ENCODE data around the gene AVP.
A peak's percentile ranks its signal among the peaks of the same experiment; 100 is the strongest.

The AVP gene

DNA sequence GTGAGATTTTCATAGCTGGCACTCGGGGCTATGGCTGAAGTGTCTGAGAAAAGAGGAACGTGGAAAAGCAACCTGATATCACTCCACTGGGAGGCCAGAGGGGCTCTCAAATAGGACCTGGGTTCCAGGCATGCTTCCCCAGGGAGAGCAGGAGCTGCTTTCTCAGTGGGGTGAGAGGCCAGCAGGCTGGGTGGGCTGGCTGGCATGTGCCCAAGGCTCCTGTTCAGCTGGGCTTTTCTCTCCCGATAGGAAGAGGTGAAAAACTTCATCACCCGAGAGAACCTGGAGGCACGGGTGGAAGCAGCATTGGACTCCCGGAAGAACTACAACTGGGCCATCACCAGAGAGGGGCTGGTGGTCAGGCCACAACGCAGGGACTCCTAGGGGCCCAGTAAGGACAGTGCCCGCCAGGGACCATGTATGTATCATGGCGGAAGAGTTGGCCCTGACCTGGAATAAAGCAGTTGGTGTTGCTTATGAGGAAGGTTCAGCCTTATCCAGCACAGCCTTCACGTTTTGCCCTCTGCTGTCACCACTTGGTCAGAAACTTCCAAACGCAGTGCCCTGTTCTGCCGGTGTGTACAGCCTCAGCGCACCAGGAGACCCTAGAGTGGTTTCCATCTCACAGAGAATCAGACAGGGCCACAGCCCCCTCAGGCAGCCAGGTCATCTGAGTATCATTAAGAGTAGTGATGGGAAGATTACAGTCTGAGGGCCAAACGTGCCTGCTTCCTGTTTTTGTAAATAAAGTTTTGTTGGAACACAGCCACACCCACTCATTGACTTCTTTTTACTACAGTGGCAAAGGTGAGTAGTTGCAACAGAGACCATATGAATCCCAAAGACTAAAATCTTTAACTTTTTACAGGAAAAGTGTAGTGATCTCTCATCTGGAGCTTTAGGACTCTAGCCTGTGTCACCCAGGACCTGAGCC lies 36.8 kb downstream of the AVP start:
- DNase-seq = no peak

DNA sequence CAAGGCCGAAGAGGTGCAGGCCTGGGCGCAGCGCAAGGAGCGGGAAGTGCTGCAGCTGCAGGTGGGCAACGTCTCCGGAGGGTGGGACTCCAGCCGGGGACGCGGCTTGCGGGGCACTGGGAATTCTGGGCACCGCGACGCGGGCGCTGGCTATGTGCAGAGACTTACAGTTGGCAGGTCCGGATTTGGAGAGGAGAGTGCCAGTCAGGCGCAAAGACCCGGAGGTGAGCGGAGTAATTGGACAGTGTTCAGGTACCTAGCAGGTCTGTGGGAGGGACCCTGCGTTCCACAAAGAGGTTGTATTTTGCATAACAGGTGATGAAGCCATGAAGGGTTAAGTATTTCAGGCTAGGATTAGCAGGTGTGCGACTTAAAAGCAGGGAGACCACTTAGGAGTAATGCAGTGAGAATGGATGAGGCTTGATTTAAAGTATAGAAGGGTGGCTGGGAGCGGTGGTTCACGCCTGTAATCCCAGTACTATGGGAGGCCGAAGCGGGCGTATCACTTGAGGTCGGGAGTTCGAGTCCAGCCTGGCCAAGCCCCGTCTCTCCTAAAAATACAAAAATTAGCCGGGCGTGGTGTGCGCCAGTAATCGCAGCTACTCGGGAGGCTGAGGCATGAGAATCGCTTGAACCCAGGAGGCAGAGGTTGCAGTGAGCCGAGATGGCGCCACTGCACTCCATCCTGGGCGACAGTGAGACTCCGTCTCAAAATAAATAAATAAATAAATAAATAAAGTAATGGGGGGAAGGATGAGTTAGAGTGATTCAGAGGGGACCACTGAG lies 37.7 kb downstream of the AVP start:
- DNase-seq = no peak

DNA sequence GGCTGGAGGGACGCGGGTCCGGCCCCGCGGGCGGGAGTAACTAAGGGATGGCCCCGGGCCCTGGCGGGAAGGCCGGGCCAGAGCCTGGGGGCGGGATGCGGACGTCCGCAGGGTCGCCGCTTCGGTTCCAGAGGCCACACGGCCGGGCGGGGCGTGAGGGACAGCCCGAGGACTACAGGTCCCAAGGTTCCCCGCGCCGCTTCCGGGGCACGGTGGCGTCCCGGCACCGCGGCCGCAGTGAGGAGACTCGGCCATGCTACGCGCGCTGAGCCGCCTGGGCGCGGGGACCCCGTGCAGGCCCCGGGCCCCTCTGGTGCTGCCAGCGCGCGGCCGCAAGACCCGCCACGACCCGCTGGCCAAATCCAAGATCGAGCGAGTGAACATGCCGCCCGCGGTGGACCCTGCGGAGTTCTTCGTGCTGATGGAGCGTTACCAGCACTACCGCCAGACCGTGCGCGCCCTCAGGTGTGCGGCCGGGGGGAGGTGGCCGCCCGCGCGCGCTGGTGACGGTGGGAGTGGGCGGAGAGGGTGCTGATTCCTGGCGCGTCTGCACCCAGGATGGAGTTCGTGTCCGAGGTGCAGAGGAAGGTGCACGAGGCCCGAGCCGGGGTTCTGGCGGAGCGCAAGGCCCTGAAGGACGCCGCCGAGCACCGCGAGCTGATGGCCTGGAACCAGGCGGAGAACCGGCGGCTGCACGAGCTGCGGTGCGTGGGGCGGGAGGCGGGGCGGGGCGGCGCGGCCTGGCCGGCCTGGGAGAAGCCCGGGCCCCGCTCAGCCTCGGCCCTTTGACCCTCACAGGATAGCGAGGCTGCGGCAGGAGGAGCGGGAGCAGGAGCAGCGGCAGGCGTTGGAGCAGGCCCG lies 38.5 kb downstream of the AVP start, which contains the start of gene MRPS26:
Gene MRPS26 (plus strand): TSS at position 237 of the 861 bp plus-strand sequence. CDS start 17 bp downstream, at position 254.
- DNase-seq = peak; percentile 62

DNA sequence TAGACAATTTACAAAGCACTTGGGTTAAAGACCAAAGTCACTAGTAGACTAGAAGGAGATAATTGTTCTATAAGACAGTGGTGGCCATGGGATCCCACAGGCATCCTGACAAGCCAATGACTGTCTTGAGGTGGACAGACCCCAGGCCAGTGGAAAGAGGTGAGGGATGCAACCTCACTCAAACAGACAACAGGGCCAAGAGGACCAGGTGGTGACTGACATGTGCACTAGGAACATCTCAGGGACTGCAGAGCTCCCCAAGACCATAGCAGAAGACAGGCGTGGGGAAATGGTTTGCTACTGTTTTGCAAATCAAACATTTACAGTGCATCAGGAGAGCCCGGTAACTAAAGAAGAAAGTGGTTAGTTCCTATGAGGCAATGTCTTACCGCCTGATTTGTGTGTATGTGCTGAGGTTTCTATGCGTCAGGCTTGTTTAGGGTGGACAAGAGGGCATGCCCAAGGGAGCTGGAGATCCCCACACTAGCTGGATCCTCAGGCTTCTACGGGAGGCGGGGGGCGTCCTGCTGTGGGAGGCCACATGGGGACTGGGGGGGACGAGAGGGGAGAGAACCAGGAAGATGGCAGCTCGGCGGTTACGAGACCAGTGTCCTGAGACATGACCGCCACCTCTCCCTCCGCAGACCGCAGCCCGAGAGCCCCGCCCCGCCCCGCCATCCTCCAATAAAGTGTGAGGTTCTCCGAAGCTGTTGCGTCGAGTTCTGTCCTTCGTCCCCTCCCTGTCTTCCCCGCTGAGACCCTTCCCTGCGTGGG lies 39.3 kb downstream of the AVP start:
- no peak for DNase-seq

DNA sequence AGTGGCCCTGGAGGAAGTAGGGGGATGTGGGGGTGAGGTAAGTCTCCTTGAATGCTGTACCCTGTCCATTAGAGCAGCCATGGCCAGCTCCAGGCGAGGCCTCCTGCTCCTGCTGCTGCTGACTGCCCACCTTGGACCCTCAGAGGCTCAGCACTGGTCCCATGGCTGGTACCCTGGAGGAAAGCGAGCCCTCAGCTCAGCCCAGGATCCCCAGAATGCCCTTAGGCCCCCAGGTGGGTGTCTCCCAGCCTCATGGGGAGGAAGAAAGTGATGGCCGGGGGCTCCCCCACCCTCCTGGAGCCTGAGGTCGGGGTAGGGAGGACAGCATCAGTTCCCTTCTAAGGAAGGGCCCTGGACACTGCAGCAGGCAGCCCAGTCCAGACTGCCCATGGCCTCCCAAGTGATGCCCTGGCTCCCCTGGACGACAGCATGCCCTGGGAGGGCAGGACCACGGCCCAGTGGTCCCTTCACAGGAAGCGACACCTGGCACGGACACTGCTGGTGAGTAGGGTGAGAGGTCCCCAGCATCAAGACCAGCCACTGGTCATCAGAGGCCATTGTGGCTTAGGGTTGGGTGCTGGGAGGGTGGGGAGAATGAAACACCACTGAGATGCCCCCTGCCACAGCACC lies 40.1 kb downstream of the AVP start:
- DNase-seq = no peak

DNA sequence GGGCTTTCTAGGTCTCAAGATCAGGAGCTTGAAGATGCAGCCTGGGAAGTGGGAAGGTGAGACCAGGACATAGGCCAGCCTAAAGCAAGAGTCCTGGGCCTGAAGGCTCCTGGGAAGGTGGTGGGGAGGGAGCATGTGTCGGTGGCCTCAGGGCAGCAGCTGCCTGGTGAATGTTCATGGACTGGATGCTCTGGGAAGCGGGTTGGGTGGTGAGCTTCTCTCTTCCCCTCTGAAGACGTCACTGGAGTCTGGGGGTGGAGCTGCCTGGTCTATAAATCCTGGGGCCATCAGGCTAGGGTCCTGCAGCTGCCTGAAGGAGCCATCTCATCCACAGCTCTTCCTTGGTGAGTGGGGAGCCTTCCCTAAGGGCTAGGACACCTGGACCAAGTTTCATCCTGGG lies 41.2 kb downstream of the AVP start, which contains the start of gene GNRH2:
Gene GNRH2 (plus strand): TSS at position 301 of the 400 bp plus-strand sequence. CDS start 793 bp downstream, outside the sequence.
- DNase-seq = no peak

DNA sequence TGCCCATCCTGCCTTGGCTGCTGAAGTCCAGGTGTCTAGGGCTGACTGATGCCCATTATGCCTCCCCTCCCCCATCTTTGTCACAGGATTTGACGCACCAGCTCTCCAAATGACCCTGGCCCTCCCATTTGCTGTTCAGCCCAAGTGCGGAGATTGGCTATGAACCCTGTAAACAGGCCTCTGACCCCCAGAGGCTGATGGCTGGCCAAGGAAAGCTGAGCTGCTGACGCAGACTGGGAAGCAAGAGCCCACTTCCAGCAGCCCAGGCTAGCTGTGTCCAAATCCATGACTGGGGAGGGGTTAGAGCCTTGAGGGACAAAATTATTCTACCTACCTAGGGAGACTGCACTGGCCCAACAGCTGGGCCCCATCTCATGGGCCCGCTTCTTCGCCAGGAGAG lies 41.9 kb downstream of the AVP start:
- no peak for DNase-seq

DNA sequence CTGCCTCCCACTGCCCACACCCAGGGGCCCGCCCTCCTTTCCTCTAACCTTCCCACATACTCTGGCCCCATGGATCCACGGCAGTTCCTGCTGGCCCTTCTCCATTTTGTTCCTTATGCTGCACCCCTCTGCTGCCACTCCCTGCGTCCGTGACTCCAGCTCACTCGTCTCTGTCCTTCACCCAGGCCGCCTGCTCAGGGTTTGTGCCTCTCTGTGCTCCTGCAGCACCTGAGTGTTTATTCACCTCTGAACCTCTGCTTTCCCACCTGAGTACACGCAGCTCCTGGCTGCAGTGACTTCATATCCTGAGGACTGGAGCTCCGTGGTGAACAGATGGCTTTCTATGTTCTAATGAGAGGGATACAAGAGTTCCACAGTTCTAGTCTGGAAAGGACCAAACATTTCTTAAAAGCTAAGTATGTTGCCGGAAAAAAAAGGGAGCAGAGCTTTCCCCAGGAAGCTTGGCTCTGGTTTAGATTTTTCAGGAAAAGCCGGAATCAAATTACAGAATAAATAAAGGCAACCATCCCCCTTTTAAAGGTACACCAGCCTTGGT lies 42.6 kb downstream of the AVP start:
- DNase-seq = no peak

DNA sequence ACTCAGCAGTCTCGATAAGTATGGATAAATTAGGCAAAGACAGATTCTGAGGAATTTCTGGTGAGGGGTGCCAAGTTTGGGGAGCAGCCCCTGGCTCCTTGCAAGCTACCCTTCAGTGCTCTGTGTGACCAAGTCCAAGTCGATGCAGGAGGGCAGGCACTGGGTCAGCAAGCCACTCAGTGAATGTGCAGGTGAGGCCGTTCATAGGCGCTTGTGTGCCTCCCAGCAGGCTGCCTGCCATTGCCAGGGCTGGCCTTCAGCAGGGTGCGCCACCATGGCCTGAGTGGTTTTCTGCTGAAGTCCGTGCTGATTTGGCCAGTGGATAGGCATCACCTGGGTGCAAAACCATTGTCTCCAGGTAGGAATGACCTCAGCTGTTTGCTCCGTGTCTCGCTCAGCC lies 44.4 kb downstream of the AVP start:
- no peak for DNase-seq

DNA sequence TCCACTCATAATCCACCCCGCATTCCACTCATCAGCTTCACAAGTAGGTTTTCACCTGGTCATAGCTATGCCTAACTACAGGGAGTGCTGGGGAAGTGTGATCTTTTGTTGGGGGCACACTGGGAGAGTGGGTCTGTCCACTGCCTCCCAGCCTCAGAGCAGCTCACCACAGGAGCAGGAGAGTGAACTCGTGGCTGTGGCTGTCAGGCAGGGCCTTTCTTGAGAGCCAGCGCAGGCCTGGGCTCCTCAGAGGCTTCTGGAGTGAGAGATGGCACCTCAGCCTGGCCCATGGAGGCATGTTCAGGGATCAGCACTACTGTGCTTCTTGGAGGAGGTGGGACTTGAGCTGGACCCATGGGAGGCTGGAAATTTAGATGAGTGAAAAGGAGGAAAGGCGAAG lies 45.1 kb downstream of the AVP start:
- DNase-seq = no peak

DNA sequence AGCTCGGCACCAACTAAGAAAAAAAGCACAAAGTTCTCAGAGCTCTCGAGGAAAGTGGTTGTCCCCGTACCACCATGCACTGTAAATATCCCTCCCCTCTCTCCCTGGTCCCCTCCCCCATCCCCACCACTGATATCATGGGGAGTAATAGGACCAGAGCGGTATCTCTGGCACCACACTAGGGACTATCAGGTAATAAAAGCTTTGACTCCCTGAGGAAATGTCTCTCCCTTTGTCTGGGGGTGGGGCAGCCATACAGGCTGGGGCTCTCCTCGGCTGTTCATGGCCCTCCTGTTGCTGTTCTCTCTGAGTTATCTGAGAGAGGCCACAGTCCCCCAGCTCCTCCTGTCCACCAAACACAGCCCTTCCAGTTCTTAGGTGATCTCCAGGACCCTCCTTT lies 46.1 kb downstream of the AVP start:
- DNase-seq = no peak

DNA sequence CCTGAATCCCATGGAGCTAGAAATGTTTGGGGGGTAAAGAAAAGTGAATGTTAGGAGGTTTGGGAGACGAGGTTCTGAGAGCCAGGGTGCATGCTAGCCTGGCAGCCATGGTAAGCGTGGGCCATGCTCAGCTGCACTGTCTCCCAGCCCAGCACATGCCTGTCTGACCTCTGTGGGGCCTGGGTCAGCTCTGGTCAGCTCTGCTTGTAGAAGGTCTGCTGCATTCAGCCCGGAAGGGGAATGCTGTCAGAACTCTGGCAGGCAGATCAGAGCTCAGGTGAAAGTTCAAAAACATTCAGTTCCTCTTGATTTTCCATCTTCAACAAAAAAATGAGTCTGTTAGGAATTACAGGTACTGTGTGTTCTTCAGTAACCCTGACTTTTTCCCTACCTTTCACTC lies 46.9 kb downstream of the AVP start:
- no peak for DNase-seq

DNA sequence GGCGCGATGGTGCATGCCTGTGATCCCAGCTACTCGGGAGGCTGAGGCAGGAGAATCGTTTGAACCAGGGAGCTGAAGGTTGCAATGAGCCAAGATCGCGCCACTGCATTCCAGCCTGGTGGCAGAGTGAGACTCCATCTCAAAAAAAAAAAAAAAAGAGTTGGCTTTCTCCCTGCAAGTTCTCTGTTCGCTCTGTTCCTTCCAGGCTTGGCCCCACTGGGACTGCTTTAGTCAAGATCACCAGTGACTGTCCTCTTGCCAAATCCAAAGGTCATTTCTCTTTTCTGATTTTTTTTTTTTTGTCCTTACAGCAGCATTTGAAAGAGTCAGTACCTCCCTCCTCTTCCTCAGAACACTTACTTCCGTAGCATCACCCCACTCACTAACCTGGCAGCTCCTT lies 51.9 kb downstream of the AVP start:
- DNase-seq = no peak
